IMR-90 (cell line): ENCODE results near the gene ZPBP2. TPM values are rescaled to one million over a fixed set of nuclear protein-coding genes. Genes with fewer than 3 reads are reported as not detected.

Experiments used
- ATAC-seq: fragments of 200-7000 bp; cut with Tn5 transposase; 2 replicates; pipeline ENCODE4 v1.9.1; 2020; ENCODE audit warnings: low read depth, mild to moderate bottlenecking, moderate library complexity
- BruUV-seq: library from RNA; stranded (reverse); fragments of 400-500 nt; replicated peaks from 2 replicates; lab custom pipeline; 2021; lab: Mats Ljungman, UMichigan
- CTCF ChIA-PET: fragments of 300-600 bp; formaldehyde crosslinking; extraction: SDS; loops from one replicate; lab custom pipeline; 2021; ENCODE audit warnings: antibody characterized with exemption; lab: Yijun Ruan, JAX
- POLR2A ChIA-PET: fragments of 300-600 bp; sonication (Branson Sonifier 250); formaldehyde crosslinking; loops from one replicate; lab custom pipeline; 2022; ENCODE audit warnings: antibody characterized with exemption; ENCODE audit not compliant: unreplicated experiment; lab: Charles Lee
- DNase-seq: peaks from one replicate; pipeline ENCODE4 v3.0.0; 2013
- H2AFZ ChIP-seq: replicated peaks from 2 replicates; pipeline ENCODE3; 2013; ENCODE audit warnings: low read length, mild to moderate bottlenecking; ENCODE audit not compliant: poor library complexity
- H2AK5ac ChIP-seq: 2 replicates; pipeline ENCODE4 v1.6.1; 2013; ENCODE audit warnings: low read depth, low read length, inconsistent platforms
- H2AK9ac ChIP-seq: replicated peaks from 2 replicates; pipeline ENCODE3; 2013; ENCODE audit warnings: mild to moderate bottlenecking, low read depth, low read length, moderate library complexity; ENCODE audit not compliant: poor library complexity
- H2BK120ac ChIP-seq: 2 replicates; pipeline ENCODE4 v1.6.1; 2013; ENCODE audit warnings: low read depth, low read length, inconsistent platforms
- H2BK15ac ChIP-seq: 3 replicates; pipeline ENCODE4 v1.6.1; 2013; ENCODE audit warnings: low read depth, low read length, inconsistent platforms
- H2BK20ac ChIP-seq: 2 replicates; pipeline ENCODE4 v1.6.1; 2013; ENCODE audit warnings: low read depth, mild to moderate bottlenecking, inconsistent platforms, low read length, moderate library complexity
- H2BK5ac ChIP-seq: 2 replicates; pipeline ENCODE4 v1.6.1; 2013; ENCODE audit warnings: mild to moderate bottlenecking, low read depth, low read length, inconsistent platforms; ENCODE audit not compliant: poor library complexity, severe bottlenecking
- H3K14ac ChIP-seq: replicated peaks from 2 replicates; pipeline ENCODE4 v1.6.1; 2013; ENCODE audit warnings: low read depth, low read length, inconsistent platforms
- H3K18ac ChIP-seq: 2 replicates; pipeline ENCODE4 v1.6.1; 2013; ENCODE audit warnings: low read depth, low read length, control low read depth
- H3K23ac ChIP-seq: 2 replicates; pipeline ENCODE4 v1.6.1; 2013; ENCODE audit warnings: low read depth, low read length, inconsistent platforms
- H3K27ac ChIP-seq: 2 replicates; pipeline ENCODE4 v1.5.1; 2013; ENCODE audit warnings: mild to moderate bottlenecking, control low read depth, low read length; ENCODE audit not compliant: insufficient read depth
- H3K27me3 ChIP-seq: 2 replicates; pipeline ENCODE4 v1.6.1; 2013; ENCODE audit warnings: low read length; ENCODE audit not compliant: control insufficient read depth, insufficient read depth
- H3K36me3 ChIP-seq: 2 replicates; pipeline ENCODE4 v1.6.1; 2013; ENCODE audit warnings: low read length, mixed read lengths; ENCODE audit not compliant: control insufficient read depth, insufficient read depth
- H3K4ac ChIP-seq: 2 replicates; pipeline ENCODE4 v1.6.1; 2013; ENCODE audit warnings: low read depth, low read length, inconsistent platforms
- H3K4me1 ChIP-seq: 2 replicates; pipeline ENCODE4 v1.6.1; 2013; ENCODE audit warnings: low read length, mixed read lengths; ENCODE audit not compliant: control insufficient read depth, insufficient read depth
- H3K4me2 ChIP-seq: 2 replicates; pipeline ENCODE4 v1.6.1; 2013; ENCODE audit warnings: low read depth, mild to moderate bottlenecking, control low read depth, low read length, moderate library complexity
- H3K4me3 ChIP-seq: 2 replicates; pipeline ENCODE4 v1.5.1; 2013; ENCODE audit warnings: low read depth, mild to moderate bottlenecking, control low read depth, low read length, moderate library complexity; ENCODE audit not compliant: insufficient read depth
- H3K56ac ChIP-seq: 2 replicates; pipeline ENCODE4 v1.6.1; 2013; ENCODE audit warnings: low read length, inconsistent platforms; ENCODE audit not compliant: insufficient read depth; ENCODE audit errors: extremely low read depth
- H3K79me1 ChIP-seq, 2 experiments: 2 replicates each; pipeline ENCODE4 v1.6.1; 2013; ENCODE audit warnings: low read length in 2 of 2, inconsistent platforms in 1 of 2, low read depth in 1 of 2
- H3K9ac ChIP-seq: 2 replicates; pipeline ENCODE4 v1.6.1; 2013; ENCODE audit warnings: low read depth, low read length, control low read depth
- H3K9me1 ChIP-seq: 2 replicates; pipeline ENCODE4 v1.6.1; 2013; ENCODE audit warnings: low read length, inconsistent platforms; ENCODE audit not compliant: insufficient read depth
- H3K9me3 ChIP-seq: 2 replicates; pipeline ENCODE4 v1.6.1; 2013; ENCODE audit warnings: low read length; ENCODE audit not compliant: control insufficient read depth, insufficient read depth
- H4K20me1 ChIP-seq: 2 replicates; pipeline ENCODE4 v1.6.1; 2013; ENCODE audit warnings: low read length, inconsistent platforms; ENCODE audit not compliant: insufficient read depth
- H4K5ac ChIP-seq: 2 replicates; pipeline ENCODE4 v1.6.1; 2013; ENCODE audit warnings: mild to moderate bottlenecking, low read depth, low read length, control low read depth
- H4K8ac ChIP-seq, 2 experiments: 2 replicates each; pipeline ENCODE4 v1.6.1; 2013; ENCODE audit warnings: low read depth in 2 of 2, low read length in 2 of 2, control low read depth in 1 of 2, inconsistent platforms in 1 of 2
- H4K91ac ChIP-seq: 2 replicates; pipeline ENCODE4 v1.6.1; 2013; ENCODE audit warnings: low read depth, low read length, inconsistent platforms; ENCODE audit not compliant: insufficient read depth
- MAZ ChIP-seq: IDR thresholded peaks from 2 replicates; pipeline ENCODE4 v1.6.1; 2012; ENCODE audit warnings: low read depth, mild to moderate bottlenecking, low read length, improper control_type of control experiment, moderate library complexity, borderline replicate concordance
- RAD21 ChIP-seq: IDR thresholded peaks from 2 replicates; pipeline ENCODE4 v1.6.1; 2012; ENCODE audit warnings: low read length, improper control_type of control experiment
- SMC3 ChIP-seq: fragments of 150-350 bp; IDR thresholded peaks from 2 replicates; pipeline ENCODE4 v1.6.1; 2016; ENCODE audit warnings: low read depth, mild to moderate bottlenecking, antibody characterized with exemption, low read length, moderate library complexity
- WGBS, 2 experiments: methylation state at CpG; one replicate each; pipeline versions ENCODE4 v1.1.5 to v1.1.7; 2013; ENCODE audit warnings: missing lambda C conversion rate in 2 of 2; ENCODE audit not compliant: insufficient read length in 1 of 2; ENCODE audit errors: extremely low coverage in 2 of 2; 5-methylcytosine and 5-hydroxymethylcytosine counted together
- dilution Hi-C: fragments of 300-500 bp; cut with HindIII; formaldehyde crosslinking; loops from one replicate; pipeline ENCODE4 v1.14.3; 2018; ENCODE audit warnings: low sequenced_read_pairs; ENCODE audit not compliant: unreplicated experiment
- in situ Hi-C: fragments of 300-500 bp; cut with MboI; formaldehyde crosslinking; loops from 3 replicates; pipeline ENCODE4 v1.14.3; 2019; ENCODE audit warnings: low sequenced_read_pairs, inconsistent platforms, mixed read lengths
- intact Hi-C: fragments of 100-400 bp; cut with micrococcal nuclease; formaldehyde crosslinking; loops from 2 replicates; pipeline ENCODE4 v1.10.0; 2022
- polyA plus RNA-seq, 3 experiments: library from polyadenylated mRNA; depleted of rRNA; stranded (reverse); fragments of >200 nt; gene quantifications; 2 replicates each; pipeline ENCODE4 v1.2.3, GENCODE V29; 2012; ENCODE audit warnings: low replicate concordance in 1 of 3
- total RNA-seq: library from RNA; depleted of rRNA; stranded (reverse); fragments of >200 nt; gene quantifications from 2 replicates; pipeline ENCODE4 v1.2.3, GENCODE V29; 2012
- TF ChIP-seq, protein P1 (sequence below): conservative IDR thresholded peaks from 2 replicates; pipeline ENCODE4 v1.5.1; 2012; ENCODE audit warnings: mild to moderate bottlenecking, low read depth, low read length, improper control_type of control experiment

The ZPBP2 gene
- total and polyA plus RNA-seq, 2 of the 4 experiments (the other 2 are of a cell fraction): not detected

GRCh38 chr17:39916918-39917317 lies 48.9 kb downstream of the ZPBP2 start:
- H2BK120ac ChIP-seq: no peak overlapping the region
- no peak overlapping the region for H2AK9ac ChIP-seq
- DNase-seq: peak; percentile 26
- H3K27ac ChIP-seq: no peak overlapping the region
- no peak overlapping the region for H2AFZ ChIP-seq
- no peak for ATAC-seq
- H3K27me3 ChIP-seq: no peaks in the 10 kb centered on the region
- H3K4ac ChIP-seq: no peak overlapping the region
- no peak overlapping the region for H3K4me3 ChIP-seq
- H3K36me3 ChIP-seq: peaks cover 28% of the 10 kb centered on the region
- no peaks in the 10 kb centered on the region for H3K4me1 ChIP-seq
- no peak overlapping the region for H3K14ac ChIP-seq
- no TSS peak for BruUV-seq
- no peak overlapping the region for H4K5ac ChIP-seq
- H2BK20ac ChIP-seq: no peak overlapping the region
- H3K18ac ChIP-seq: no peak overlapping the region
- H3K23ac ChIP-seq: no peak overlapping the region
- H4K20me1 ChIP-seq: no peaks in the 10 kb centered on the region
- 80% methylated on average over 1 of the region's 7 CpGs; no CpG with 5 or more reads in 1 of the 2 experiments for WGBS, 2 experiments
- H3K9me1 ChIP-seq: peaks cover 19% of the 10 kb centered on the region
- H2BK15ac ChIP-seq: no peak overlapping the region
- H3K56ac ChIP-seq: no peak overlapping the region
- intact Hi-C loops: no loop called here
- dilution Hi-C loops: no loop called here
- TF ChIP-seq SMC3 (peak; percentile 34; the same call in 1 of the 2 replicates), MAZ (no peak), RAD21 (peak; percentile 34)
- TF ChIP-seq, protein P1, sequence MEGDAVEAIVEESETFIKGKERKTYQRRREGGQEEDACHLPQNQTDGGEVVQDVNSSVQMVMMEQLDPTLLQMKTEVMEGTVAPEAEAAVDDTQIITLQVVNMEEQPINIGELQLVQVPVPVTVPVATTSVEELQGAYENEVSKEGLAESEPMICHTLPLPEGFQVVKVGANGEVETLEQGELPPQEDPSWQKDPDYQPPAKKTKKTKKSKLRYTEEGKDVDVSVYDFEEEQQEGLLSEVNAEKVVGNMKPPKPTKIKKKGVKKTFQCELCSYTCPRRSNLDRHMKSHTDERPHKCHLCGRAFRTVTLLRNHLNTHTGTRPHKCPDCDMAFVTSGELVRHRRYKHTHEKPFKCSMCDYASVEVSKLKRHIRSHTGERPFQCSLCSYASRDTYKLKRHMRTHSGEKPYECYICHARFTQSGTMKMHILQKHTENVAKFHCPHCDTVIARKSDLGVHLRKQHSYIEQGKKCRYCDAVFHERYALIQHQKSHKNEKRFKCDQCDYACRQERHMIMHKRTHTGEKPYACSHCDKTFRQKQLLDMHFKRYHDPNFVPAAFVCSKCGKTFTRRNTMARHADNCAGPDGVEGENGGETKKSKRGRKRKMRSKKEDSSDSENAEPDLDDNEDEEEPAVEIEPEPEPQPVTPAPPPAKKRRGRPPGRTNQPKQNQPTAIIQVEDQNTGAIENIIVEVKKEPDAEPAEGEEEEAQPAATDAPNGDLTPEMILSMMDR: peak; percentile 26; the same call in 1 of the 2 replicates
- H3K79me1 ChIP-seq: peaks cover 0 to 8% of the 10 kb centered on the region in 2 experiments; a peak in 2 of 4 replicates
- H4K91ac ChIP-seq: no peak overlapping the region
- in situ Hi-C loops: no loop called here
- H3K9ac ChIP-seq: no peak overlapping the region
- H4K8ac ChIP-seq: no peak overlapping the region
- POLR2A ChIA-PET: no interaction called here
- no peaks in the 10 kb centered on the region for H3K9me3 ChIP-seq
- CTCF ChIA-PET: no interaction called here
- H2AK5ac ChIP-seq: no peak overlapping the region
- H3K4me2 ChIP-seq: no peak overlapping the region
- no peak overlapping the region for H2BK5ac ChIP-seq
